ENCODE data around the gene JAML. TPM values are rescaled to one million over a fixed set of nuclear protein-coding genes. Genes with fewer than 3 reads are reported as not detected.
"Not testable (repeated sequence)": the region's sequence is repeated elsewhere in the genome, so short reads cannot be mapped to it uniquely, and the experiment has no call there.

Gene JAML
- total and polyA plus RNA-seq, 2 donors (not counting 1 experiment from before 2014, with no cell fraction given) = not detected

DNA sequence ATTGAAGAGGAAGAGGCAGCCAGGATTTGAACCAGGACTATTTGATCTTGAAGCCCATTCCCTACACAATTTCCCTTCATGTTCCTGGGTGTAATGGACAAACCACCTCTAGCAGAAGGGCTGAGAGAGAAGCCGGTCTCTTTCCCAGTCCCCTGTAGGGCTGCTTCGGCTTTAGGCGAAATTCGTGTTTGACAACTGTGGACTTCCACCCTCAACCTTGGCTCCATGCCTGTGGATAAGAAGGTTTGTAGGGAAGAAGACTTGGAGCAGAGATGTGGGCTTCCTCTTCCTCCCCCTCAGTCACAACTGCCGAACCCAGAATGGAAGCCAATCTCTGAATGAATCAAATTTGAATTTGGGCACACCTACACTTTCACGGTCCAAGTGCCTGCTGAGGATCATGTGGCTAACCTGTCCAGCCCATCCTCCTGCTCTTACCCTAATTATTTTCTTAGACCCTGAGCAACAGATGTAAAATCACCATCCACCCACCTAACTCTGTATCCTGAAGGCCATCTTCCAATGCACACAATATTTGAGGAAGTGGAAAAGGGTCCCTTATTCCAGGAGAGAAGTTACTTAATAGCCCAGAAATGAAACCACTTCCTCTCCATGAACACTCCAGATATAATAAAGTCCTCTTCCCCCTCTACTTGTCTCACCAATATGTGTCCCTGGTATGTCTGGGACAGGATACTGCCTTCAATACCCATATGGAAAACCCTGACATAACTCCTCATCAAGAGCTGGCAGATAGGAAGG lies 38.3 kb downstream of the JAML start:
- Histone ChIP-seq H3K4me1 (ENCODE audit: control insufficient read depth, extremely low read depth, insufficient read depth, low read length) (no peaks in the 10 kb centered on the region), H3K9me3 (ENCODE audit: control insufficient read depth, insufficient read depth, low read depth, low read length) (no peaks in the 10 kb centered on the region), H3K36me3 (ENCODE audit: control insufficient read depth, insufficient read depth, low read length) (no peaks in the 10 kb centered on the region), H3K27ac (ENCODE audit: insufficient read depth, low read length) (no peak overlapping the region), H3K4me3 (replicated peaks in 1 of 4; ENCODE audit: control extremely low read depth in 1 of 4, insufficient read depth in 1 of 4, low read depth in 3 of 4, low read length in 4 of 4) (no peak overlapping the region), H2AFZ (ENCODE audit: low read length) (no peak overlapping the region), H3K9ac (ENCODE audit: insufficient read depth, low read length) (no peak overlapping the region), H3K79me2 (ENCODE audit: control insufficient read depth, insufficient read depth, low read length) (no peaks in the 10 kb centered on the region), H3K4me2 (ENCODE audit: extremely low read depth, insufficient read depth, low read length) (no peak overlapping the region), H4K20me1 (ENCODE audit: control insufficient read depth, extremely low read depth, insufficient read depth, low read length) (no peaks in the 10 kb centered on the region), H3K27me3 (ENCODE audit: control insufficient read depth, insufficient read depth, low read length) (no peaks in the 10 kb centered on the region)
- TF ChIP-seq CTCF (conservative IDR thresholded peaks at IDR 0.05 in 1 of 2, IDR thresholded peaks at IDR 0.05 in 1 of 2; ENCODE audit: low read depth in 1 of 2, low read length in 2 of 2) (no peak), EZH2 (IDR thresholded peaks at IDR 0.05; ENCODE audit: low read length, missing control alignments) (no peak)
- DNase-seq (ENCODE audit: low read depth in 2 of 2) = no peak

- Histone ChIP-seq H3K79me2 (ENCODE audit: control insufficient read depth, insufficient read depth, low read length) (no peaks in the 10 kb centered on the region), H3K36me3 (ENCODE audit: control insufficient read depth, insufficient read depth, low read length) (no peaks in the 10 kb centered on the region), H3K27me3 (ENCODE audit: control insufficient read depth, insufficient read depth, low read length) (no peaks in the 10 kb centered on the region), H2AFZ (ENCODE audit: low read length) (no peak overlapping the region), H3K4me2 (ENCODE audit: extremely low read depth, insufficient read depth, low read length) (no peak overlapping the region), H3K9ac (ENCODE audit: insufficient read depth, low read length) (no peak overlapping the region), H4K20me1 (ENCODE audit: control insufficient read depth, extremely low read depth, insufficient read depth, low read length) (no peaks in the 10 kb centered on the region), H3K27ac (ENCODE audit: insufficient read depth, low read length) (no peak overlapping the region), H3K9me3 (ENCODE audit: control insufficient read depth, insufficient read depth, low read depth, low read length) (no peaks in the 10 kb centered on the region), H3K4me3 (replicated peaks in 1 of 4; ENCODE audit: control extremely low read depth in 1 of 4, insufficient read depth in 1 of 4, low read depth in 3 of 4, low read length in 4 of 4) (no peak overlapping the region), H3K4me1 (ENCODE audit: control insufficient read depth, extremely low read depth, insufficient read depth, low read length) (no peaks in the 10 kb centered on the region)
- TF ChIP-seq CTCF (conservative IDR thresholded peaks at IDR 0.05 in 1 of 2, IDR thresholded peaks at IDR 0.05 in 1 of 2; ENCODE audit: low read depth in 1 of 2, low read length in 2 of 2) = no peak
- no peak for DNase-seq (ENCODE audit: low read depth in 2 of 2)
These were observed 39.8 kb downstream of the JAML start for GRCh38 chr11:118184784-118185579.

GRCh38 chr11:118183691-118184090 lies 41.1 kb downstream of the JAML start:
- H3K4me1 ChIP-seq (ENCODE audit: control insufficient read depth, extremely low read depth, insufficient read depth, low read length); H2AFZ ChIP-seq (ENCODE audit: low read length); H4K20me1 ChIP-seq (ENCODE audit: control insufficient read depth, extremely low read depth, insufficient read depth, low read length); H3K4me2 ChIP-seq (ENCODE audit: extremely low read depth, insufficient read depth, low read length); H3K27me3 ChIP-seq (ENCODE audit: control insufficient read depth, insufficient read depth, low read length); H3K4me3 ChIP-seq (replicated peaks in 1 of 4; ENCODE audit: control extremely low read depth in 1 of 4, insufficient read depth in 1 of 4, low read depth in 3 of 4, low read length in 4 of 4); DNase-seq (ENCODE audit: low read depth in 2 of 2); H3K27ac ChIP-seq (ENCODE audit: insufficient read depth, low read length); H3K79me2 ChIP-seq (ENCODE audit: control insufficient read depth, insufficient read depth, low read length); H3K9ac ChIP-seq (ENCODE audit: insufficient read depth, low read length); H3K36me3 ChIP-seq (ENCODE audit: control insufficient read depth, insufficient read depth, low read length); H3K9me3 ChIP-seq (ENCODE audit: control insufficient read depth, insufficient read depth, low read depth, low read length): not testable (repeated sequence)

All from fibroblast of lung (primary cell).